NT2/D1 (cell line): ENCODE data around the gene RNASET2.

Experiments used
- DNase-seq: peaks from one replicate; pipeline ENCODE4 v3.0.0-alpha.2; 2011; ENCODE audit warnings: low read depth, low spot score
- H3K27me3 ChIP-seq: 2 replicates; pipeline ENCODE4 v1.6.0; 2011; ENCODE audit warnings: mild to moderate bottlenecking; ENCODE audit not compliant: insufficient read length, insufficient read depth
- H3K36me3 ChIP-seq: 2 replicates; pipeline ENCODE4 v1.6.1; 2011; ENCODE audit warnings: mild to moderate bottlenecking, low read length, mixed read lengths; ENCODE audit not compliant: insufficient read depth, insufficient read length
- H3K4me1 ChIP-seq: 2 replicates; pipeline ENCODE4 v1.5.1; 2011; ENCODE audit not compliant: insufficient read depth, insufficient read length
- H3K4me3 ChIP-seq: 2 replicates; pipeline ENCODE4 v1.5.1; 2011; ENCODE audit warnings: low read depth; ENCODE audit not compliant: insufficient read length
- H3K9ac ChIP-seq: 2 replicates; pipeline ENCODE4 v1.6.0; 2011; ENCODE audit warnings: low read depth; ENCODE audit not compliant: insufficient read length
- H3K9me3 ChIP-seq: 2 replicates; pipeline ENCODE4 v1.5.1; 2011; ENCODE audit warnings: mild to moderate bottlenecking, low read length; ENCODE audit not compliant: insufficient read depth
- SUZ12 ChIP-seq: IDR thresholded peaks from 2 replicates; pipeline ENCODE4 v1.6.1; 2011; ENCODE audit not compliant: insufficient read length, insufficient read depth; ENCODE audit errors: extremely low read depth
- YY1 ChIP-seq: IDR thresholded peaks from 2 replicates; pipeline ENCODE4 v1.6.1; 2011; ENCODE audit not compliant: insufficient read length, insufficient read depth
- ZNF274 ChIP-seq: IDR thresholded peaks from 2 replicates; pipeline ENCODE4 v1.6.1; 2011; ENCODE audit warnings: mild to moderate bottlenecking, low read depth, low read length

Gene RNASET2, protein sequence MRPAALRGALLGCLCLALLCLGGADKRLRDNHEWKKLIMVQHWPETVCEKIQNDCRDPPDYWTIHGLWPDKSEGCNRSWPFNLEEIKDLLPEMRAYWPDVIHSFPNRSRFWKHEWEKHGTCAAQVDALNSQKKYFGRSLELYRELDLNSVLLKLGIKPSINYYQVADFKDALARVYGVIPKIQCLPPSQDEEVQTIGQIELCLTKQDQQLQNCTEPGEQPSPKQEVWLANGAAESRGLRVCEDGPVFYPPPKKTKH

DNA sequence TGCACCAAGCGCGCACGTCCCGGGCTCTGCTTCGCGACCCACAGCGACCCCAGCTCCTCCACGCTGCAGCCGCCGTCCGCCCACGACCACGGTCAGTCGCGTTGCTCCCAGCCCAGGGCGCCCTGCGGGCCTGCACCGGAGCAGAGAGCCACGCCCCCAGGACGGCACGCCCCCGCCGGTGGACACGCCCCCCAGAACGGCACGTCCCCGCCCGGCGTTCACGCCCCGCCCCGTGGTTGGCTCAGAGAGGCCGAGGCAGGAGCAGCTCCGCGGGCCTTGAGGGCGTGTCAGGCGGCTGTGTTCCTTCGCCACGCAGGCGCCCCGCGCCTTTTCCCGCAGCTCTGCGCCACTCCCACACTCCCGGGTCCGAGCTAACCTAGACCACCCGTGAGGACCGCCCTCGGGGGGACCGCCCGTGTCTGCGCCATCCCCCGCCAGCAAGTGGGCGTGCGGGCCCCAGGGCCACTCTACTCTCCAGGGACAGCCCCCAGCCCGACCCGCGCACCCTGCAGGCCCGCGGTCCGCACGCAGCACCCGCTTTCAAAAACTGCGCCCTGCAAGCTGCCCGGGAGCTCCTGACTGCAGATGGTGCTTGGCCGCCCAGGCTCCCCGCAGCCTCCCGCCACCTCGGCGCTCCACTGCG is at the start of gene RNASET2:
TSS of gene RNASET2 (minus strand) at position 107 of the 643 bp plus-strand sequence. CDS start 368 bp downstream, outside the sequence.
- peak within 1 kb of the TSS; percentile 83 for H3K9ac ChIP-seq
- H3K4me1 ChIP-seq, result no peaks in the 10 kb centered on the region
- DNase-seq, result peak; percentile 74
- H3K27me3 ChIP-seq, result peaks cover 11% of the 10 kb centered on the region
- peaks cover 7% of the 10 kb centered on the region; the same call in 1 of the 2 replicates for H3K9me3 ChIP-seq
- no peak for TF ChIP-seq SUZ12
- no peak for TF ChIP-seq ZNF274
- no peak for TF ChIP-seq YY1
- H3K36me3 ChIP-seq, result peaks cover 3% of the 10 kb centered on the region
- H3K4me3 ChIP-seq, result peak within 1 kb of the TSS; percentile 67

GRCh38 chr6:167005350-167006159 is 49.2 kb upstream of the RNASET2 start:
- Histone ChIP-seq H3K36me3 (peaks cover 78% of the 10 kb centered on the region), H3K4me3 (no peak overlapping the region), H3K9me3 (no peaks in the 10 kb centered on the region), H3K9ac (no peak overlapping the region), H3K4me1 (no peaks in the 10 kb centered on the region), H3K27me3 (no peaks in the 10 kb centered on the region)
- TF ChIP-seq YY1 (no peak), SUZ12 (no peak), ZNF274 (no peak)
- no peak for DNase-seq

DNA sequence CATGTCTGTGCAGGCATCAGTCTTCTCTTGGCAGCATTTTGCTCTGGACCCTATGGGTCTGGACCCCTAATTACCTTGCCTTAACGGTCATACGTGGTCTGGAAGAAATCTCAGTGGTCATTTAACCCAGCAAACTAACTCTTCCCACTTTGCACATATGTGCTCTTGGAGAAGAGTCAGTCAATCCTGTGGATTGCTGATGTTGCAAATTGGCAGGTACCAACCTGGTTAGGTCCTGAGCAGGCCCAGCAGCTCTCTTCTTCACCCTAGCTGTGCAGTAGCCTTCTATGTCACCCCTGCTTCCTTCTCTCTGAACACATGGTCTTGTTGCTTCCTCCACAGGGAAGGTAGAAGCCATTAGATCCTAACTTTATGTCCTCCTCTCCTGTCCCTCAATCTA is 44.4 kb upstream of the RNASET2 start:
- Histone ChIP-seq H3K4me3 (peak overlapping the region; percentile 88), H3K36me3 (peaks cover 72% of the 10 kb centered on the region), H3K4me1 (peaks cover 5% of the 10 kb centered on the region), H3K9me3 (no peaks in the 10 kb centered on the region), H3K9ac (no peak overlapping the region), H3K27me3 (no peaks in the 10 kb centered on the region)
- DNase-seq, result no peak
- TF ChIP-seq YY1 (no peak), SUZ12 (no peak), ZNF274 (no peak)

DNA sequence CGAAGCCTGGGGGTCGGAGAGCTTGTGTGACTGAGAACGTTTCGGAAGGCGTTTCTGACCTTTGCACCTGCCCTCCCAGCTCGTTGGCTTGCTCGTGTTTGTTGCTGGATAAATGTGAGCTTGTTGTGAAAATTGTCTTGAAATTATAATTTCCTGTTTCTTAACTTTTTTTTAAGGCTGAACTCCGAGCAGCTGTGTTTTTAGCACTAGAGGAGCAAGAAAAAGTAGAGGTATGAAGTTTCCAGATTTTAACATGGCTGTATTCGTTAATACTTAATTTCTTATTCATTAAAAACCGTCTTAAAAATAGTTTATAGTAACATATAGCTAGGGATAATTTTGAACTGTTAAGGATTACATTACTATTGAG is 43.5 kb upstream of the RNASET2 start:
- peaks cover 70% of the 10 kb centered on the region for H3K36me3 ChIP-seq
- TF ChIP-seq SUZ12 (no peak), YY1 (no peak), ZNF274 (no peak)

GRCh38 chr6:166999145-166999883 is 43.0 kb upstream of the RNASET2 start, which contains the start of gene CEP43:
Gene CEP43 (plus strand): TSS chr6:166999397. CDS start chr6:166999413, 16 bp downstream.
- Histone ChIP-seq H3K27me3 (no peaks in the 10 kb centered on the region), H3K9ac (peak within 1 kb of the TSS; percentile 99), H3K4me3 (peak within 1 kb of the TSS; percentile 88), H3K9me3 (no peaks in the 10 kb centered on the region), H3K4me1 (peaks cover 5% of the 10 kb centered on the region), H3K36me3 (peaks cover 70% of the 10 kb centered on the region)
- TF ChIP-seq YY1 (peak; percentile 65), ZNF274 (no peak)
- peak; percentile 82 for DNase-seq

More for the DNA sequence above, 43.5 kb upstream of the RNASET2 start:
- peaks cover 5% of the 10 kb centered on the region for H3K4me1 ChIP-seq
- peak overlapping the region; percentile 99 for H3K9ac ChIP-seq
- peak overlapping the region; percentile 88 for H3K4me3 ChIP-seq
- H3K27me3 ChIP-seq, result no peaks in the 10 kb centered on the region
- no peak for DNase-seq
- no peaks in the 10 kb centered on the region for H3K9me3 ChIP-seq

DNA sequence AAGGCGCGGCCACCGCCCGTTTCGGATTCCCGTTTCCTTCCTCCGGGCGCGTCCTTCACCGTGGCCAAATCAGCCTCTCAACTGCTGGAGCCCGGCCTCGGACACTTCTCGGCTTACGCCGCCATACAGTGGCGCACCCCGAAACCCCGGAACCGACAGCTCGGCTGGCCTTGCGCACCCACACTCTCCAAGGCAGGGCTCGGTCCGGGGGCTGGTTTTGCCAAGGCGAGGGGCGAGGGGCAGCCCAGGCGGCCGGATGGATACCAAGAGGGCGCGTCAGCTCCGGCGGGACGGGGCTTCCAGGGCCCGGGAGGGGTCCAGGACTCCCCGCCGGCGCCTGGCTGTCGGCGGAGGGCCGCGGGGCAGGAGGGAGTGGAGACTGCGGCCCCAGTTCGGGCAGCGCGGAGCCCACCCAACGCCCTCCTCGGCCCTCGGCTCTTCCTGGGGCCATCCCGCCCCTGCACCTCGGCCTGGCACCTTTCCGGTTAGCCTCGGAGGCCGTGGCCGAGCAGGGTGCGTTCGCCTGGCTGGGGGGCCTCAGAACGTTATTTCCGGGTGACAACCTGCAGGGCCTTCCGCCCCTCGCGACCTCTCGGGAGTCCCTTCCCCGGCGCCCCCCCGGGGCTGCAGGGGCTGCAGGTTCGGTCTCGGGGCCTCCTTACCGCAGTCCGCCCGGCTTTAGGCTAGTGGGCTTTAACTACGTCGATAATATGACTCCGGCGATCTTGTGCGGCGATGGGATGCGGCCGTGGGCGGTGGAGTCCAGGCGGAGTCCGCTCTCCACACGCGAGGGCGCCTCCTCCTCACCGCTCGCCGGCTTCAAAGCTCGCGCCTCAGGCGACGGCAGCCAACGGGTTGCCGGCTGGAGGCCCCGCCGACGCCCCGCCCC is 42.1 kb upstream of the RNASET2 start:
- peak overlapping the region; percentile 80 for H3K4me3 ChIP-seq
- no peak for TF ChIP-seq ZNF274
- no peak for TF ChIP-seq YY1
- no peak for TF ChIP-seq SUZ12
- H3K4me1 ChIP-seq, result peaks cover 5% of the 10 kb centered on the region
- H3K9me3 ChIP-seq, result no peaks in the 10 kb centered on the region
- no peak for DNase-seq
- H3K27me3 ChIP-seq, result no peaks in the 10 kb centered on the region
- peak overlapping the region; percentile 92 for H3K9ac ChIP-seq
- peaks cover 68% of the 10 kb centered on the region for H3K36me3 ChIP-seq
